ENCODE results near the gene ACAD11.

DNA sequence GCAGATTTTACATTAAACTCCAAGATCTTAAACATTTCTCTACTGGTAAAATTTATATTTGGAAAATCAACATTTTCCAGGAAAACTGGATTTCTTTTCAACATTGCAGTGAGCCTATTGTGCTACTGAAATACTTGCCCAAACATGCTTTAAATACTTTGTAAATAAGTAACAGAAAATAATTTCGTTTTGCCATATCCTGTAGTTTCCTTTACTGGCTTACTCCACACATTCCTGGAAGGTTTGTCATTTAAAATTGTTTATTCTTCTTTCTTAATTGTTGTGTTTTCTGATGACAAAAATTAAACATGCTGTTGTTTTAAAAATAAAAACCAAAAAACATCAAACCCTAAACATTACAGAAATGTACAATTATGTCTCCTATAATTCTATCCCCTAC is 22.0 kb downstream of the ACAD11 start:
- TF ChIP-seq POLR2A (IDR thresholded peaks at IDR 0.05; ENCODE audit: low read depth, low read length) (no peak), POLR2AphosphoS5 (IDR thresholded peaks at IDR 0.05; ENCODE audit: low read depth, low read length) (no peak)
